GM21367 (cell line): ENCODE measurements around the gene SAXO1.

ENCODE experiments used
- ATAC-seq: cut with Tn5 transposase; IDR thresholded peaks from one replicate; pipeline ENCODE4 v1.9.1; 2021; ENCODE audit not compliant: unreplicated experiment

SAXO1 gene

GRCh38 chr9:18911714-18912342, 121.2 kb downstream of the SAXO1 start:
- ATAC-seq = no peak

DNA sequence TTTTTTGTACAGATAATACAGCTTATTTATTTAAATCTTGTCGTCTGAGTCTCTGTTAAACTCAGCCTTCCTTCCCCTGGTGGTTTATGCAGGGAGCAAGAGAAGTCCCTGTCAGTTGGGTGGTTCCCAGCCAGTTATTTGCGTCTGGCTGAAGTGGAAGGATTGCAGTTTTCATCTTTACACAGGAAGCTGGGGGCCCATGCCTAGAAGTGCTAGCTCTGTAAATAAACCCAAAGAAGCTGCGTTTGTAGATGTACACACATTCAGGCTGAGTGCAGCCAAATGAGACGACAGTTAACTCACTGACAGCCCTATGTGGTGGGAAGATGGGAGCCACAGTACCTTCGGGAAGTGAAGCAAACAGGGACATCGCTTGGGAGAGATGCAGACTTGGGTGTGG, 122.1 kb downstream of the SAXO1 start:
- ATAC-seq = no peak

- ATAC-seq = no peak
These were observed 122.6 kb downstream of the SAXO1 start for GRCh38 chr9:18910435-18910834.

- no peak for ATAC-seq
These were observed 123.6 kb downstream of the SAXO1 start for GRCh38 chr9:18909140-18910018.

DNA sequence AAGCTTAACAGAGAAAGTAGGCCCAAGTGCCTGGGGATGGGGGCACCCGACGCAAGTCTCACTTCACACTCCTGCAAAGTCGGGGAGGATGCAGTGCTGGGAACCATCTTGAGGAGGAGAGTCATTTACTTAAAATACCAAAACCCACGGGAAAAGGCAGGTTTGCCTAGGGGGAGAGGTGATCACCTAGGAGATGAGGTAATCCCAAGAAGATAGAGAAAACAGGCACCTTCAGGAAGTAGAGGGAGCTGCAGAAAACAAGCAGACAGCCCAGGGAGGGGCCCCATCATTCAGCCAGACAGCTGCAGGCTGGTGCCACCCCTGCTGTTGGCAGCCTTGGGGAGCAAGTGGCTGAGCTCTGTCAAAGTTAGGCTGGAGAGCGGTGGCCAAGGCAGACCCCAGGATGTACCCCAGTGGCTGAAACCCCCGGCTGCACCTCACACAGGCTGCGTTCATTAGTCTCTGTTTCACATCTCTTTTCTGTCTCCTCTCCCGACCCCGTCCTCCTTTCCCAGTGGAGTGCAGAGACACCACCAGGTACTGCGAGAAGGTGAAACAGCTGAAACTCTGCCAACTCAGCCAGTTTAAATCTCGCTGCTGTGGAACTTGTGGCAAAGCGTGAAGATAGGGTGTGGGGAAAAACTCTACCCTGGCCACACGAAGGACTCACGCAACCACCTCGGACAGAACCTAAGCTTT, 124.9 kb downstream of the SAXO1 start:
- no peak for ATAC-seq

GRCh38 chr9:18906656-18907395, 126.2 kb downstream of the SAXO1 start:
- no peak for ATAC-seq

DNA sequence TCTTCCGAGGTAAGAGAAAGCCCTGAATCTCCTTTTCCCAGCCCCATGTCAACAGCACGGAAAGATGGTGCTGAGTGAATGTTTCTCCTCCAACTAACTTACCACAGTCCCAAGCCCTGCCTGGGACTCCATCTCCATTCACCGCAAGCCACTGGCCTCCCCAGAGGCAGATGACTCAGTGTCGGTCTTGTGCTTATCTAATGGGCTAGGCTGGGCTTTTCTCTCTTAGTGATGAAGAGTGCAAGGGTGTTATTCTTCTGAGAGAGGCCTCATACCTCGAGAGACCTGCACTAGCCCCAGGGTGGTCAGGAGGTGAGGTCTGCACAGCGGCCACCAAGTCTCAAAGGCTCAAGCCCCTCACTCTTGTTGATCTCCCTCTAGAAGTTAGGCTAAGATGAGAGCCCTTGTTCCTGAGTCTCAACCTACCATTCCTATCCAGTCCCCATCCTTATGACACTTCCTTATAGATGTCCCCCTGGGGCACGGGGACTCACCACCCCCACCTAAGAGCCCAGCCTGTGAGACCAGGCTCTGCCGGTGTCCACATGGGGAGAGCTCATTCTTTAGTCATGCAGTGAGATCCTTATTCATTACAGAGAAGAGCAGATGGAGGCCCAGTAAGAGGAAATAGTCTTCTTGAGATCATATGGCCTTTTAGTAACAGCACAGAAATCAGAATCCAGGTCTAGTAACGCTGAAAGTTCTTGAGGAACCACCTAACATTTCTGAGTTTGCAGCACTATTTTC, 127.0 kb downstream of the SAXO1 start:
- ATAC-seq = no peak

DNA sequence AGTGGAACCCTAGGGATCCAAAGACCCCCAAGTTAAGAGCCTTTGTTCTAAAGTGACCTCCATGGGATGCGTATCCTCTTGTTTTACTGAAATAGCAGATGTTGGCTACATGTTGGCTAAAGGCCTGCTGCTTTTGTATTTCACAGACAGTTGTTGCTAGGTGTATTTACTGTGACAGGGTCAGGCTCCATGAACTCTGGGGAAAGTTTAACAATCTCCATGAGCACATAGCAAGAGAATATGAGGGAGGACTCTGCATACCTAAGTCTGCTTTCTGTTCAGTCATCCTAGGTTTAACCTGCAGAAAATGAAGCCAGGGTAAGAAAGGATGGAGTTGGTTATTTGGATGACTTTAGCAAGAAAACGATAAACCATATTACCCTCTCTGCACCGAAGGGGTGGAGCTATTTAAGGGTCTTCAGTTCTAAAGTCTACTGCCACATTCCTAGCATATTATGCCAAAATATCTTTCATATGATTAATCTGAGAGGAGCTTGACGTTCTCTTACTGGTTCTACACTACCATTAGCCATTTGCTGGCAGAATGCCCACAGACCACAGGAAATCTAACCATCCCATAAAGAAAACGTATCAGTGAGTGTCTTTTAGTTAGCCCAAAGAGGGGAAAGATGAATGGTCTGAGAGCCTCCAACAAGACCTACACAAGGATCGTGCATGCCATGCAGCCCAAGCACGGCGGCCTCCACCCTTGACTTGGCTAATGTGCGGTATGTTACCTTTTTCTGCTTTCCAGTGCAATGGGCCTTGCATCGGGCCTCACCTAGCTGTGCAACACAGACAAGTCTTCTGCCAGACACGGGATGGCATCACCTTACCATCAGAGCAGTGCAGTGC, 127.8 kb downstream of the SAXO1 start:
- ATAC-seq = no peak

GRCh38 chr9:18903450-18903849, 129.6 kb downstream of the SAXO1 start:
- ATAC-seq = no peak

GRCh38 chr9:18896531-18897179, 136.4 kb downstream of the SAXO1 start:
- no peak for ATAC-seq

- ATAC-seq = no peak
These were observed 137.0 kb downstream of the SAXO1 start for GRCh38 chr9:18896004-18896403.

DNA sequence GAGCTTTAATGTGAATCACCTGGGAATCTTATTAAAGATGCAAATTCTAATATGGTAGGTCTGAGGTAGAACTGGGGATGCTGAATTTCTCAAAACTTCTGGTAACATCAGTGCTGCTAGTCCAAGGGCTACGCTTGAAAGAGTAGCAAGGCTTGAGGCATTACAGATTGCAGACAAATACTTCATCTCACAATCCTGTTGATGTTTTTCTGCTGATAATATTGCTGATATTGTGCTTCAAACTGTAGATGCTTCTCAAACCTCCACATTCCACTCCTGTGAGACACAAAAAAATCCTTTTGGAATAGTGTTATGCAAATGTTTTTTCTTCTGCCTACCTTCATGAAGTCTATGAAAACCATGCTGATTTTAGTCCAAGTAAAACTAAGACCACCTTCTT, 139.5 kb downstream of the SAXO1 start:
- ATAC-seq = no peak

- no peak for ATAC-seq
These were observed 140.0 kb downstream of the SAXO1 start for GRCh38 chr9:18893046-18893445.

DNA sequence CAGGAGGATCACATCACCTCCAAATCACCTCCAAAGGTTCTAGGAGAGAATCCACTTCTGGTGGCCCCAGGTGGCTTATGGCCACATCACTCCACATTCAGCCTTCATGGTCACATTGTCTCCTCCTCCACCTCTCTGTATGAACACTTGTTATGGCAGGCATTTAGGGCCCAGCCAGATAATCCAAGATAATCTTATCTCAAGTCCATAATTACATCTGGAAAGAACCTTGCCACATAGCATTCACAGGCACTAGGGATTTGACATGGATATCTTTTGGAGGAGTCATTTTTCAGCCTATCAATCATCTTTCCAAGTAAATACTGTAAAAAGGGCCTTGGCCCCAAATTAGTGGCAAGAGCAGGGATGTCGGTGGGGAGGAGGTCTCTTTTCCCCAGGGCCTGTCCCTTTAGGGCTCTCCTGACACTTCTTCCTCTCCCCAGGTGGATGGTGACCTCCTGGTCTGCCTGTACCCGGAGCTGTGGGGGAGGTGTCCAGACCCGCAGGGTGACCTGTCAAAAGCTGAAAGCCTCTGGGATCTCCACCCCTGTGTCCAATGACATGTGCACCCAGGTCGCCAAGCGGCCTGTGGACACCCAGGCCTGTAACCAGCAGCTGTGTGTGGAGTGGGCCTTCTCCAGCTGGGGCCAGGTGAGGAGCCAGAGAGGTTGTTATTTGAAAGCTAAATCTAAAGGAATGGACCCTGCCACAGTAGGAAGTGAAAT, 140.9 kb downstream of the SAXO1 start:
- no peak for ATAC-seq

GRCh38 chr9:18890372-18890771, 142.6 kb downstream of the SAXO1 start:
- peak; percentile 77 for ATAC-seq

DNA sequence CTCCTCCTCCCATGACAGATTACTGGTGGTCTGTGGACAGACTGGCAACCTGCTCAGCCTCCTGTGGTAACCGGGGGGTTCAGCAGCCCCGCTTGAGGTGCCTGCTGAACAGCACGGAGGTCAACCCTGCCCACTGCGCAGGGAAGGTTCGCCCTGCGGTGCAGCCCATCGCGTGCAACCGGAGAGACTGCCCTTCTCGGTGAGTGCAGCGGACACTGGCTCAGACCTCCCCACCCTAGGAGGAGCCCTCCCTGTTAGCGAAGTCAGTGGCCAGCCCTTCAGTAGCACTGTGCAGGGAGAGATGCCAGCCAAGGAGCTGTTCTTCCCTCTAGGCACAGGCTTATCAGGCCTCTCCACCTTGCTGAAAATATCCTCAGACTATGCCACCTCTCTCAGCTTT, 143.5 kb downstream of the SAXO1 start:
- no peak for ATAC-seq

DNA sequence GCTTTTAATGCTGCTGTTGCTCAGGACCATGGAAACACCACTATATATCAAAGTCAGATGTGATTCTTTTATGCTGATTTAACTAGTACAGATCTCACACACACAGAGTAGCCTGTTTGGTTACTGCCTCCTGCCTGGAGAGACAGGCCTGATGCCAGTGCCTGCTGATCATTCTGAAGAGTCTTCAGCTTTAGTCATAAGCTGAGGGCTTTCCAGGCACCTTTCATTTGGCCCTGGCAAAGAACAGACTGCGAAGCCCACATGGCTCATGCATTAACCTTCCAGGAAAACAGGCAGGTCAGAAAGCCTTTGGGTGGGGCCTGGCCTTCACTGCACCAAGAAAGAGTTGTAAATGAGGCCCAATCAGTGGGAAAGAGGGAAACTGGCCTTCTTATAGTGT, 144.7 kb downstream of the SAXO1 start:
- no peak for ATAC-seq

DNA sequence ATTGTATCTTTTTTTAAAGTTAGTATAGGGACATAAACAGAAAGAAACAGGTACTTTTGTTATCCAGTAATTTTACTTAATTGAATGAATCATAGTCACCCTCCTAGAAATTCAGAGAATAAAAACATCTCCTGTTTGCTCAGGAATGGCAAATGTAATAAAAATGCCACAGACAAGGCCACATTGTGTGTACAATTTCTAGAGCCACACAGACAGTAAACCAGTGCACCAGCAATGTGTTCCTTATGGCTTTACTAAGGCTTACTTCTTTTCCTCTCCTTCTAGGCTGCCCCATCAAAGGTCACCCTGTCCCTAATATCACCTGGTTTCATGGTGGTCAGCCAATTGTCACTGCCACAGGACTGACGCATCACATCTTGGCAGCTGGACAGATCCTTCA, 145.5 kb downstream of the SAXO1 start:
- ATAC-seq = no peak
